ENCODE data around the gene RNASE11. TPM values are rescaled to one million over a fixed set of nuclear protein-coding genes. Genes with fewer than 3 reads are reported as not detected.
"Not testable (repeated sequence)": the region's sequence is repeated elsewhere in the genome, so short reads cannot be mapped to it uniquely, and the experiment has no call there.

Gene RNASE11
- total and polyA plus RNA-seq, 11 donors, result not detected

- Histone ChIP-seq H3K27ac (no peak overlapping the region), H3K27me3 (peaks cover 0 to 6% (median 0%) of the 10 kb centered on the region in 9 donors), H3K4me1 (no peaks in the 10 kb centered on the region), H3K4me3 (no peak overlapping the region), H3K9me3 (no peaks in the 10 kb centered on the region), H3K36me3 (no peaks in the 10 kb centered on the region)
- WGBS, 4 donors, result 85 to 89% (median 88%) methylated on average over 4 of the region's 4 CpGs
- intact Hi-C loops (cut with DNase I), result no loop called here
- DNase-seq (no peak), ATAC-seq (no peak)
- TF ChIP-seq CTCF (IDR thresholded peaks at IDR 0.05), result no peak
- no peak for TF ChIP-seq POLR2A (IDR thresholded peaks at IDR 0.05)
Observed at GRCh38 chr14:20580242-20580641, 7.6 kb downstream of the RNASE11 start.

GRCh38 chr14:20578784-20579502 is 8.9 kb downstream of the RNASE11 start:
- DNase-seq, result no peak
- no peaks in the 10 kb centered on the region for H3K4me1 ChIP-seq
- TF ChIP-seq POLR2A (IDR thresholded peaks at IDR 0.05) (no peak), CTCF (IDR thresholded peaks at IDR 0.05) (no peak)
- intact Hi-C loops (cut with DNase I), result no loop called here
- peaks cover 0 to 4% (median 0%) of the 10 kb centered on the region in 9 donors for H3K27me3 ChIP-seq
- no peak for ATAC-seq
- no peak overlapping the region for H3K4me3 ChIP-seq
- WGBS, 4 donors, result 67 to 72% (median 68%) methylated on average over 14 of the region's 14 CpGs
- H3K9me3 ChIP-seq, result no peaks in the 10 kb centered on the region
- H3K36me3 ChIP-seq, result no peaks in the 10 kb centered on the region
- no peak overlapping the region for H3K27ac ChIP-seq

GRCh38 chr14:20578325-20578724 is 9.5 kb downstream of the RNASE11 start:
- Histone ChIP-seq H3K9me3 (no peaks in the 10 kb centered on the region), H3K27me3 (peaks cover 0 to 4% (median 0%) of the 10 kb centered on the region in 9 donors), H3K4me1 (no peaks in the 10 kb centered on the region), H3K36me3 (no peaks in the 10 kb centered on the region), H3K27ac (no peak overlapping the region), H3K4me3 (no peak overlapping the region)
- TF ChIP-seq POLR2A (IDR thresholded peaks at IDR 0.05), result no peak
- TF ChIP-seq CTCF (IDR thresholded peaks at IDR 0.05), result no peak
- intact Hi-C loops (cut with DNase I), result no loop called here
- DNase-seq (no peak), ATAC-seq (no peak)
- WGBS, 4 donors, result 56 to 82% (median 66%) methylated on average over 3 of the region's 3 CpGs

GRCh38 chr14:20572382-20572990 is 15.3 kb downstream of the RNASE11 start:
- intact Hi-C loops (cut with DNase I), result not testable (repeated sequence)
- WGBS, 4 donors, result 68 to 73% (median 73%) methylated on average over 4 of the region's 4 CpGs

GRCh38 chr14:20570720-20571119 is 17.1 kb downstream of the RNASE11 start:
- intact Hi-C loops (cut with DNase I); H3K27ac ChIP-seq; H3K36me3 ChIP-seq; H3K27me3 ChIP-seq; ATAC-seq; H3K4me1 ChIP-seq; H3K4me3 ChIP-seq; DNase-seq: not testable (repeated sequence)
- WGBS, 4 donors, result 18 to 90% (median 85%) methylated on average over 1 of the region's 1 CpG
- H3K9me3 ChIP-seq, result peaks cover 0 to 25% (median 15%) of the 10 kb centered on the region in 12 donors

More at GRCh38 chr14:20572382-20572990, 15.3 kb downstream of the RNASE11 start:
- not testable (repeated sequence) for H3K36me3 ChIP-seq, H3K27me3 ChIP-seq, ATAC-seq, H3K27ac ChIP-seq, H3K4me1 ChIP-seq, DNase-seq, H3K4me3 ChIP-seq
- H3K9me3 ChIP-seq, result peaks cover 0 to 25% (median 14%) of the 10 kb centered on the region in 12 donors

- DNase-seq; ATAC-seq; H3K27ac ChIP-seq; H3K4me3 ChIP-seq; intact Hi-C loops (cut with DNase I); H3K27me3 ChIP-seq; H3K36me3 ChIP-seq; H3K4me1 ChIP-seq: not testable (repeated sequence)
- 82 to 89% (median 86%) methylated on average over 2 of the region's 2 CpGs for WGBS, 4 donors
- peaks cover 0 to 25% (median 15%) of the 10 kb centered on the region in 12 donors for H3K9me3 ChIP-seq
Observed at GRCh38 chr14:20569865-20570264, 17.9 kb downstream of the RNASE11 start.
